GM19372 (cell line): Measurements from ENCODE around the gene RBP5.

Experiments used
- ATAC-seq: cut with Tn5 transposase; IDR thresholded peaks from one replicate; pipeline ENCODE4 v1.9.1; 2021; ENCODE audit warnings: mild to moderate bottlenecking, low read depth, moderate library complexity; ENCODE audit not compliant: unreplicated experiment

The RBP5 gene

GRCh38 chr12:7079826-7080125 lies 48.9 kb downstream of the RBP5 start:
- no peak for ATAC-seq

GRCh38 chr12:7078163-7078562 lies 50.5 kb downstream of the RBP5 start:
- ATAC-seq, result no peak

GRCh38 chr12:7076493-7076892 lies 52.2 kb downstream of the RBP5 start:
- ATAC-seq, result no peak

DNA sequence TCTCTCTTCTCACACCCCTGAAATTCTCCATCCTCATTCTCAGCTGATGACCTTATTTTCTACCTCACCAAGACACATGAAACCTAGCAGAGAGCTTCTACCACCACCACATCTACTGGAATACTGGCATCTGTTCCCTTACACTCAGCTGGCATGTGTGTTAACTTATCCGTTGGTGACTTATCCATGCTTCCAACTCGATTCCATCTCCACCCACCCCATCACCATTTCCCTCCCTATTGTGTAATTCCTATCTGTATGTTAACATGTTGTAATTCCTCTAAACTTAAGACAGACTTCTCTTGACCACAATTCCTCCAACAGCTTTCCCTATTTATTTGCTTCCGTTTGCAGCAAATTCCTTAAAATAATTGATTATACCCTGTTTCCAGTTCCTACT lies 52.8 kb downstream of the RBP5 start:
- no peak for ATAC-seq

- no peak for ATAC-seq
Observed at GRCh38 chr12:7075518-7075917, 53.2 kb downstream of the RBP5 start.

DNA sequence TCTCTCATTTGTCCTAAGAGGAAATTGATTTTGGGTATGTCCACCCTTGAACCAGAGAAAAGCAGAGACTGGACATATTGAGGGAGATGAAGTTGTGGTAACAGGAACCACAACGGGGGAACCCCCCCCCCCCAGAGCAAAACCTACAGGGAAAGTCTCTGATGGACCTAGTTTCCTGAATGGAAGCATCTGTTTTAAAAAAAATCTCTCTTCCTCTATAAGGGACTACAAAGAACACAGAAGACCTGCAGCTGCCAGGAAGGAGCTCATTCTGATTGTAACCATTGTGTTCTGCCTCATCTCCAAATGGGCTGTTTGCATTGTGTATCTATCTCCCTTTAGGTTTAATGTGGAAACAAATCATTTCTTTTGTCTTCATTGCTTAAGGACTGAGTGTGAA lies 54.7 kb downstream of the RBP5 start:
- no peak for ATAC-seq
